Psoas muscle (tissue), 8 donors: ENCODE measurements around the gene CCDC92B. TPM values are rescaled to one million over a fixed set of nuclear protein-coding genes. Genes with fewer than 3 reads are reported as not detected.

ENCODE experiments used
- ATAC-seq, 4 donors: fragments of 200-7000 bp; cut with Tn5 transposase; one replicate each; pipeline ENCODE4 v1.9.1; 2020; ENCODE audit warnings: moderate library complexity in 3 of 4, mild to moderate bottlenecking in 2 of 4
- DNase-seq, 2 donors: peaks; one replicate each; pipeline ENCODE4 v3.0.0-alpha.2; 2020
- H3K27ac ChIP-seq: fragments of 200-600 bp; one replicate; pipeline ENCODE4 v1.8.0; 2022
- H3K27me3 ChIP-seq, 3 donors: fragments of 200-600 bp in 1 of 3; one replicate each; pipeline versions ENCODE4 v1.6.1 to v1.8.0; 2013 to 2022; ENCODE audit warnings: low read length in 2 of 3, mild to moderate bottlenecking in 2 of 3, moderate library complexity in 1 of 3; ENCODE audit not compliant: insufficient read depth in 3 of 3
- H3K36me3 ChIP-seq, 2 donors: fragments of 200-600 bp in 1 of 2; one replicate each; pipeline versions ENCODE4 v1.6.1 to v1.8.0; 2013 to 2022; ENCODE audit warnings: low read depth in 1 of 2, mild to moderate bottlenecking in 1 of 2, moderate library complexity in 1 of 2; ENCODE audit not compliant: insufficient read depth in 1 of 2
- H3K4me1 ChIP-seq: fragments of 200-600 bp; one replicate; pipeline ENCODE4 v1.8.0; 2022
- H3K4me3 ChIP-seq: fragments of 200-600 bp; one replicate; pipeline ENCODE4 v1.8.0; 2022; ENCODE audit warnings: mild to moderate bottlenecking
- H3K9me3 ChIP-seq: fragments of 200-600 bp; one replicate; pipeline ENCODE4 v1.8.0; 2022
- CTCF ChIP-seq: fragments of 200-600 bp; IDR thresholded peaks from one replicate; pipeline ENCODE4 v1.8.0; 2022; ENCODE audit warnings: antibody characterized with exemption
- WGBS, 3 donors: extraction: QIAGEN DNeasy Blood & Tissue Kit; methylation state at CpG; one replicate each; pipeline versions ENCODE4 v1.1.6 to v1.1.7; 2013; 5-methylcytosine and 5-hydroxymethylcytosine counted together
- intact Hi-C, 2 donors: fragments of 100-400 bp; cut with DNase I; formaldehyde crosslinking; loops; one replicate each; pipeline versions ENCODE4 v1.11.0 to v1.14.2; 2022
- polyA plus RNA-seq, 3 donors: library from polyadenylated mRNA; stranded (reverse); fragments of 200-250 nt; gene quantifications; one replicate each; pipeline ENCODE4 v1.2.3, GENCODE V29; 2013
- total RNA-seq, 4 donors: library from RNA; stranded (reverse); fragmentation: NEBNext Ultra II Directional in 2 of 4; extraction: Animal tissue kit (Norgen Biotek cat#: 25700) in 2 of 4; gene quantifications; one replicate each; pipeline versions ENCODE4 v1.2.1 to v1.2.4, GENCODE V29; 2021 to 2023
- donor health status: healthy with polysubstance abuse.
- donor health status: DM: no; HTN: no; CAD: no; lungs with moderate emphysema.
- donor health status: Bipolar disorder and iron deficiency.
- donor health status: healthy.
- donor health status: DM: yes; HTN: yes; CAD: no.
- donor health status: DM: no; HTN: no; CAD: no.
- donor health status: DM: no; HTN: no; CAD: no.
- donor health status: DM: yes; HTN: yes; CAD: no.

CCDC92B gene
- total and polyA plus RNA-seq, 7 donors = 0.01 to 0.23 (median 0.07) TPM; not detected in 3

- peaks cover 0 to 75% (median 18%) of the 10 kb centered on the region in 3 donors for H3K27me3 ChIP-seq
- H3K4me3 ChIP-seq = no peak overlapping the region
- intact Hi-C loops = no loop called here
- H3K36me3 ChIP-seq = no peaks in the 10 kb centered on the region
- H3K27ac ChIP-seq = no peak overlapping the region
- no peak for TF ChIP-seq CTCF
- H3K4me1 ChIP-seq = no peaks in the 10 kb centered on the region
- ATAC-seq (no peak), DNase-seq (no peak)
- H3K9me3 ChIP-seq = no peaks in the 10 kb centered on the region
- WGBS, 3 donors = 61 to 69% (median 64%) methylated on average over 2 of the region's 2 CpGs
These were observed 2.0 kb upstream of the CCDC92B start for GRCh38 chr17:2751491-2751890.

GRCh38 chr17:2750721-2751120 lies 1.3 kb upstream of the CCDC92B start:
- WGBS, 3 donors = 70 to 78% (median 76%) methylated on average over 2 of the region's 2 CpGs
- H3K9me3 ChIP-seq = no peaks in the 10 kb centered on the region
- no peak for DNase-seq
- no peak overlapping the region for H3K4me3 ChIP-seq
- H3K27ac ChIP-seq = no peak overlapping the region
- no peak for ATAC-seq
- no peaks in the 10 kb centered on the region for H3K4me1 ChIP-seq
- no peaks in the 10 kb centered on the region for H3K36me3 ChIP-seq
- TF ChIP-seq CTCF = no peak
- H3K27me3 ChIP-seq = peaks cover 0 to 75% (median 12%) of the 10 kb centered on the region in 3 donors
- intact Hi-C loops = no loop called here

- no peaks in the 10 kb centered on the region for H3K36me3 ChIP-seq
- no peaks in the 10 kb centered on the region for H3K4me1 ChIP-seq
- no peak overlapping the region for H3K4me3 ChIP-seq
- ATAC-seq (peak; percentile 90 to 96 (median 94)), DNase-seq (peak; percentile 67 to 81)
- TF ChIP-seq CTCF = no peak
- WGBS, 3 donors = 0 to 3% (median 1%) methylated on average over 26 to 35 of the region's 35 CpGs
- H3K9me3 ChIP-seq = no peaks in the 10 kb centered on the region
- H3K27ac ChIP-seq = no peak overlapping the region
- intact Hi-C loops = no loop called here
- peaks cover 0 to 70% (median 8%) of the 10 kb centered on the region in 3 donors for H3K27me3 ChIP-seq
These were observed 331 bp upstream of the CCDC92B start for GRCh38 chr17:2749784-2750181.

GRCh38 chr17:2745317-2746037 lies 4.0 kb downstream of the CCDC92B start:
- 11 to 20% (median 11%) methylated on average over 11 of the region's 11 CpGs for WGBS, 3 donors
- DNase-seq (no peak), ATAC-seq (no peak)
- H3K36me3 ChIP-seq = no peaks in the 10 kb centered on the region
- no peak overlapping the region for H3K27ac ChIP-seq
- H3K9me3 ChIP-seq = no peaks in the 10 kb centered on the region
- TF ChIP-seq CTCF = no peak
- H3K4me1 ChIP-seq = no peaks in the 10 kb centered on the region
- H3K27me3 ChIP-seq = peaks cover 0 to 52% (median 6%) of the 10 kb centered on the region in 3 donors
- intact Hi-C loops = no loop called here
- H3K4me3 ChIP-seq = no peak overlapping the region

GRCh38 chr17:2737693-2738092 lies 11.8 kb downstream of the CCDC92B start:
- ATAC-seq (no peak), DNase-seq (no peak)
- Histone ChIP-seq H3K4me1 (no peaks in the 10 kb centered on the region), H3K27me3 (peaks cover 0 to 4% (median 0%) of the 10 kb centered on the region in 3 donors), H3K9me3 (no peaks in the 10 kb centered on the region), H3K27ac (no peak overlapping the region), H3K4me3 (no peak overlapping the region), H3K36me3 (no peaks in the 10 kb centered on the region)
- intact Hi-C loops = no loop called here
- 83 to 88% (median 87%) methylated on average over 15 of the region's 15 CpGs for WGBS, 3 donors
- TF ChIP-seq CTCF = no peak
